ENCODE data around the gene OR51A2.
A peak's percentile ranks its signal among the peaks of the same experiment; 100 is the strongest.
"Not testable (repeated sequence)": the region's sequence is repeated elsewhere in the genome, so short reads cannot be mapped to it uniquely, and the experiment has no call there.

Gene OR51A2, protein sequence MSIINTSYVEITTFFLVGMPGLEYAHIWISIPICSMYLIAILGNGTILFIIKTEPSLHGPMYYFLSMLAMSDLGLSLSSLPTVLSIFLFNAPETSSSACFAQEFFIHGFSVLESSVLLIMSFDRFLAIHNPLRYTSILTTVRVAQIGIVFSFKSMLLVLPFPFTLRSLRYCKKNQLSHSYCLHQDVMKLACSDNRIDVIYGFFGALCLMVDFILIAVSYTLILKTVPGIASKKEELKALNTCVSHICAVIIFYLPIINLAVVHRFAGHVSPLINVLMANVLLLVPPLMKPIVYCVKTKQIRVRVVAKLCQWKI

GRCh38 chr11:4955613-4956012 lies at the start of gene OR51A2:
OR51A2 (minus strand) TSS chr11:4955713; CDS start chr11:4955713, 0 bp downstream.
- not testable (repeated sequence) for DNase-seq

- peak; percentile 49 for DNase-seq
Observed at GRCh38 chr11:5004424-5005274, 49.1 kb upstream of the OR51A2 start.

GRCh38 chr11:4994551-4994950 lies 39.0 kb upstream of the OR51A2 start, which contains the start of gene OR51L1:
OR51L1 (plus strand) TSS chr11:4994851; CDS start chr11:4998983, 4,132 bp downstream.
- no peak for DNase-seq

GRCh38 chr11:4991060-4991459 lies 35.5 kb upstream of the OR51A2 start:
- DNase-seq: no peak

- DNase-seq: no peak
Observed at GRCh38 chr11:4983841-4984240, 28.3 kb upstream of the OR51A2 start.

DNA sequence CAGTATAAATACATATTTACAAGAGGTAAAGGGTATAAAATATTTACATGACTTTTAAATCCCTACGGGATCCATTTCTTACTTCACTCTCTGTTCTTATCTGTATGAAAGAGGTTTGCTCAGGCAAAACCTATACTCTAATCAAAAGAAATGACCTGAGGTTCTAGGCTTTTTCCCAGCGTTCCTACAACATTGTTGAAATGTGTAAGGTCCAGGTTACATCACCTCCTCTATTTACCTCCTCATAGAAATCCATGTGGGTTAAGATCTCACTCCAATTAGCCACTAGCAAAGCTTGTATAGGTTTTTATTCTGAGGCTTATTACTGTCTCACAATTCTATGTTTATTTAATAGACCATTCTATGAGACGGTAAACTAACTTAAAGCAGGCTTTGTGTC lies 27.2 kb upstream of the OR51A2 start:
- DNase-seq: no peak

- DNase-seq: no peak
Observed at GRCh38 chr11:4979036-4979435, 23.5 kb upstream of the OR51A2 start.

- no peak for DNase-seq
Observed at GRCh38 chr11:4975436-4975835, 19.9 kb upstream of the OR51A2 start.

DNA sequence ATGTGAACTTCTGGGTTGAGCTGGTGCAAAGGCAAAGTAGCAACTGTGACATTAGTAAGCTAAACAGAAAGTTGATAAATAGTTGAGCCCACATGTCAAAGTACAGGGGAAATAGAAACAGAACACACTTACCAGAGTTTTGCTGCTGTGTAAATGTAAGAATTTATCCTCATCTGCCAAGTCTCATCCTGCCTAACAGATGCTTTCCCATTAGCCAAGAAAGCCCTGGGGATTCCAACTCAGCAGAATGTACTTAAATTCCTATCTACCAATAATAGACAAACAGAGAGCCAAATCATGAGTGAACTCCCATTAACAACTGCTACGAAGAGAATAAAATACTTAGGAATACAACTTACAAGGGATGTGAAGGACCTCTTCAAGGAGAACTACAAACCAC lies 7.3 kb upstream of the OR51A2 start:
- DNase-seq: no peak

DNA sequence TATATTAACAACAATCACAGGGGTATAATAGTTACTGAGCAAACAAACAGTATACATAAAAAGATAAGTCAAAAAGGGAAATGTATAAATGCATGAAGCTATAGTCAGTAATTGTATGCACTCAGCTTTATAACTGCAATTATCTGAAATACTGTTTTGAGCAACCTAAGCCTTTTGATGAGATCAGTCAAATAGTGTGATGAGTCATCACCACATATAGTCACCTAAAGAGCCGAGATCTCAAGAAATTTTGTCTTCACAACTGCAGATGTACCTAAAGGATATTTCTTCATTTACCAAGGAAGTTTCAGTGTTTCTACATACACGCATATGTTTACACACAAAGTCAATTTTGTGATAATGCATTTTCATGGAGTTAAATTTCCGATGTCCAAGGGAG lies 5.4 kb upstream of the OR51A2 start:
- no peak for DNase-seq

DNA sequence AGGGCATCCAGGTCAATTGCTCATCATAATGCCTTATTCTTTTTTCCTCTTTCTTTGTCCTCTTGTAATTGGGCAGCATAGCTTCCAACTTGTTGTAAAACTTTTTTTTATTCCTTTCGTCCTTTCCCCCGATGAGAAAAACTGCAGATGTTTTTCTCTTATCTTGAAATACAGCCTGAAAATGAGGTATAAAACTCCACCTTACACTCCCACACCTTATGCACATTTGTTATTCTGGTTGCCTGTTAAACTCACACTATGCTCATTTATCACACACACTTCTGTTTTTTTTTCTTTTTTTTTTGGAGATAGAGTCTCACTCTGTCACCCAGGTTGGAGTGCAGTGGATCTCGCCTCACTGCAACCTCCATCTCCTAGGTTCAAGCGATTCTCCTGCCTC lies 1.9 kb upstream of the OR51A2 start:
- DNase-seq: no peak

DNA sequence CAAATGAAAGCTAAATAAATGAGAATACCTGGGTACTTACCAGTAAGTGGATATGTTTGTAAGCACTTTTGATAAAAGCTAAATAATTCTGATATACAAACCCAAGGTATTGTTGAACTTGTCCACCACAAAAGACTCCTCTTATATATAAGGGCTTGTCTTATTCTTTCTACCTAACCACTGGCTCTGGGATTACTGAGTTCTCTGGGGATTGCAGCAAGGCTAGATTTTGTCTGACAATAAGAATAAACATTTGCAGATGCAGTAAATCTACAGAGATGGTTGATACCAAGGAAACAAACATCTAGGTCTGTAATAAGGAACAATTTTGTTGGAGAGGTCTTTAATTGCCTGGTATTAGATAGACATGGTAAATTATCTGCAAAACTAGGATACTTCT lies 8.0 kb downstream of the OR51A2 start, which contains the start of gene OR51A4:
Gene OR51A4, minus strand, starts transcription at position 101 of the 400 bp plus-strand sequence. CDS start 505 bp downstream, outside the sequence.
- DNase-seq: no peak

GRCh38 chr11:4936745-4937144 lies 18.8 kb downstream of the OR51A2 start:
- DNase-seq: no peak

DNA sequence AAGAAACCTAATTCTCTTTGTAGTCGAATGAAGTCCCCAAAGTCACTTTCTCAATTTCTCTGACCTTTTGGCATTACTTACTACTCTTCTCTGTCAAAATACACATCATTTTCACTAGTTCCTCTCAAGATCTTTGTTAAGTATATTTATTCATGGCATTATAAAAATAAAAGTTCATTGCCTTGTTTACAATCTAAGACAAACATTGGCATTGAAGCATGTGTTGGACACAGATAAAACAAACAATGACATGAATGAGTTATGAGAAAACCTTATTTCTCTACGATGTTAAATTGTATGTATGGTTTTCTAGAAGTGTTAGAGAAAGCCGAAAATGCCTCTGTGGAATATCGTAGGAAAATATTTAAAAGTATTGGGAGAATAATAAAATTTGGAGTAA lies 22.8 kb downstream of the OR51A2 start:
- DNase-seq: no peak

DNA sequence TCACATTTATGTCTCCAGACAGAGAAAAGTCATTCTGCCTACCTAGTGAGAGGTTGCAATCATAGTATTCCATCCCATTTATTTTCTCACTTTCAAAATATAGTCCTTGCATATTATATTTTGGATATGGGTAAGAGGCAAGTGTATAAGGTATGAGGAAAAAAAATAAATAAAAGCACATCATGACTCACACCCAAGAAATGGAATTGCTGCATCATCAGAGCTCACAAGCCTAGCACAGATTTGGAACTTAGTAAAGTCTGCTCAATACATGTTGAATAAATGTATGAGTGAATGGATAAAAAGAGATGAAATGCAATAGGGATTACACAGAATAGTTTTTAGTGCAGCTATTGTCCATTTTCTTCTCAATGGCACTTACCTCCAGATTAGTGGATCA lies 28.9 kb downstream of the OR51A2 start:
- DNase-seq: no peak

DNA sequence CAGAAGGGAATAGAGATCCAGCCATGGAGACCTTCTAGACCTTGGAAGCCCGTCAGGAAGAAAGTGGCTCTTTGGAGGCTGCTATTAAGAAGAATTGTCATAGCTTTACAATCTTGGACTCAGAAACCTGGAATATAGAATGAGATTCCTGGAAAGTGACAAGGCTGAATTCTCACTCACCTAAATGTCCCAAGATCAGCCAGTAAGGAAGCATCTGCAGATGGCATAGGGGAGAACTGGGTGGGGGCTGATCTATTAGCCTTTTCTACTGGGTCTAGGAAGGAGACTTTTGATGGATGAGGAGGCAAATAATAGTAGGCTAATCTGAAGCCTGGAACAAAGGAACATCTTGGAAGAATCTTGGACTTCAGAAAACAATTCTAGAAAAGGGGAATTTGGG lies 31.3 kb downstream of the OR51A2 start, which contains the start of gene OR51G1:
Gene OR51G1, minus strand, starts transcription at position 101 of the 400 bp plus-strand sequence. Its CDS starts 0 bp downstream, at position 101.
- no peak for DNase-seq

- no peak for DNase-seq
Observed at GRCh38 chr11:4922304-4922703, 33.2 kb downstream of the OR51A2 start.

DNA sequence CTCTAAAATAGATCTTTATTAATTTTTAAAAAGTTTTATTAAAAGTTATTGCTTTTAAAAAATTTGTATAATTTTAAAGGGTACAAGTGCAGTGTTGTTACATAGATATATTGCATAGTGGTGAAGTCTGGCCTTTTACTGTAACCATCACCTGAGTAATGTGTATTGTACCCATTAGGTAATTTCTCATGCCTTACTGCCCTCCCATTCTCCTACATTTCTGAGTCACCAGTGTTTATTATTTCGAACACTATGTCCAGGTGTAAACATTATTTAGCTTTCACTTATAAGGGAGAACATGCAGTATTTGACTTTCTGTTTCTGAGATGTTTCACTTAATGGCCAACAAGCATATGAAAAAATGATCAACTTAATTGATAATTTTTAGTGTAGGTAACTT lies 33.7 kb downstream of the OR51A2 start:
- no peak for DNase-seq

DNA sequence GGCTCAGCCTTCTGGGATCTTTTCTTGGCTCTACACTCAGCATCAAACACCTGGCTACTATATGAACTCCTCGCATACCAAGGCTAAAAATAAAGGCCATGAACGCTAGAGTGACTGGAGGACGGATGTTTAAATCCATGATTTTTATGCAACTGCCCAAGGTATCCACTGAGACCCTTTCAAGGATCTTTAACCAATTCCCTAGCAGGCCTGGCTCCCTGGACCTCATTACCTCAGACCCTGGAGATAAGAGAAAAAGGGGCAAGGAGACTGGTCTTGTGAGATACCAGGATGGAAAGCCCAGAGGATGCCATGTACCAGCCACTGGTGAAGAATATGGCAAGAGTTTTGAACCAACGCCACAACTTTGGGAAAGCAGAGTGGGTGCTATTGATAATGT lies 36.3 kb downstream of the OR51A2 start, which contains the start of gene OR51G2:
Gene OR51G2, minus strand, starts transcription at position 101 of the 400 bp plus-strand sequence. CDS start 3,687 bp downstream, outside the sequence.
- no peak for DNase-seq

- no peak for DNase-seq
Observed at GRCh38 chr11:4916581-4916980, 38.9 kb downstream of the OR51A2 start.
